ENCODE measurements around the gene SND1.

GRCh38 chr7:127863082-127863481 is 211.1 kb downstream of the SND1 start:
- TF ChIP-seq EZH2 (IDR thresholded peaks at IDR 0.05; ENCODE audit: borderline replicate concordance, insufficient read depth, low read depth, low read length, poor library complexity, severe bottlenecking) = no peak
- no peak for TF ChIP-seq CTCF (IDR thresholded peaks at IDR 0.05)

All from B cell (primary cell).